ENCODE results near the gene TMEM115.
"Not testable (repeated sequence)": the region's sequence is repeated elsewhere in the genome, so short reads cannot be mapped to it uniquely, and the experiment has no call there.

TMEM115 gene

GRCh38 chr3:50312041-50312440, 47.3 kb downstream of the TMEM115 start:
- DNase-seq = not testable (repeated sequence)
